PC-3 (cell line): ENCODE measurements around the gene CDH12. TPM values are rescaled to one million over a fixed set of nuclear protein-coding genes. Genes with fewer than 3 reads are reported as not detected.

Experiments
- ATAC-seq: fragments of 200-7000 bp; cut with Tn5 transposase; 2 replicates; pipeline ENCODE4 v1.9.1; 2020; ENCODE audit warnings: mild to moderate bottlenecking, moderate library complexity
- BruUV-seq: library from RNA; stranded (reverse); fragments of 400-500 nt; replicated peaks from 2 replicates; lab custom pipeline; 2021; lab: Mats Ljungman, UMichigan
- CTCF ChIA-PET: fragments of 300-600 bp; sonication (Branson Sonifier 250); formaldehyde crosslinking; loops from one replicate; lab custom pipeline; 2022; ENCODE audit warnings: antibody characterized with exemption; lab: Charles Lee
- POLR2A ChIA-PET: fragments of 300-600 bp; sonication (Branson Sonifier 250); formaldehyde crosslinking; loops from one replicate; lab custom pipeline; 2022; ENCODE audit warnings: antibody characterized with exemption; ENCODE audit not compliant: unreplicated experiment; lab: Charles Lee
- DNase-seq: peaks from one replicate; pipeline ENCODE4 v3.0.0-alpha.2; 2015
- H2AFZ ChIP-seq: fragments of 300-600 bp; sonication (generic); 2 replicates; pipeline ENCODE4 v1.6.0; 2016; ENCODE audit warnings: antibody characterized with exemption, low read length
- H3F3A ChIP-seq: fragments of 300-600 bp; sonication (generic); one replicate; pipeline ENCODE4 v1.6.0; 2017; ENCODE audit warnings: antibody characterized with exemption, low read length, control low read depth, mild to moderate bottlenecking; ENCODE audit not compliant: unreplicated experiment
- H3K27ac ChIP-seq: fragments of 300-600 bp; sonication (generic); 2 replicates; pipeline ENCODE4 v1.5.1; 2016; ENCODE audit warnings: mild to moderate bottlenecking, low read length
- H3K27me3 ChIP-seq: fragments of 300-600 bp; sonication (generic); 2 replicates; pipeline ENCODE4 v1.6.1; 2016; ENCODE audit warnings: low read length, mixed read lengths
- H3K36me3 ChIP-seq: fragments of 300-600 bp; sonication (generic); 2 replicates; pipeline ENCODE4 v1.6.1; 2016; ENCODE audit warnings: low read depth, mixed run types, low read length, mixed read lengths
- H3K4me1 ChIP-seq: fragments of 300-600 bp; sonication (generic); 2 replicates; pipeline ENCODE4 v1.5.1; 2016; ENCODE audit warnings: low read length; ENCODE audit not compliant: insufficient read depth
- H3K4me2 ChIP-seq: fragments of 300-600 bp; sonication (generic); 2 replicates; pipeline ENCODE4 v1.6.0; 2016; ENCODE audit warnings: low read length
- H3K4me3 ChIP-seq: fragments of 300-600 bp; sonication (generic); 2 replicates; pipeline ENCODE4 v1.5.1; 2016; ENCODE audit warnings: mild to moderate bottlenecking, low read length, mixed read lengths
- H3K79me2 ChIP-seq: fragments of 300-600 bp; sonication (generic); 2 replicates; pipeline ENCODE4 v1.6.1; 2017; ENCODE audit warnings: low read length, mixed read lengths
- H3K9ac ChIP-seq: fragments of 300-600 bp; sonication (generic); 2 replicates; pipeline ENCODE4 v1.6.0; 2016; ENCODE audit warnings: mild to moderate bottlenecking, low read length
- H3K9me2 ChIP-seq: fragments of 300-600 bp; sonication (generic); replicated peaks from 2 replicates; pipeline ENCODE4 v1.6.1; 2016; ENCODE audit warnings: mixed run types, low read length, mixed read lengths
- H3K9me3 ChIP-seq: fragments of 300-600 bp; sonication (generic); 2 replicates; pipeline ENCODE4 v1.6.1; 2016; ENCODE audit warnings: low read length, mixed read lengths
- H4K20me1 ChIP-seq: fragments of 300-600 bp; sonication (generic); 2 replicates; pipeline ENCODE4 v1.6.1; 2016; ENCODE audit warnings: low read length, mixed read lengths
- CTCF ChIP-seq: fragments of 300-600 bp; sonication (generic); conservative IDR thresholded peaks from 2 replicates; pipeline ENCODE4 v1.5.1; 2017; ENCODE audit warnings: antibody characterized with exemption, low read depth, mild to moderate bottlenecking, low read length
- EZH2 ChIP-seq: fragments of 300-600 bp; sonication (generic); IDR thresholded peaks from one replicate; pipeline ENCODE4 v1.6.1; 2017; ENCODE audit warnings: antibody characterized with exemption, mild to moderate bottlenecking, low read length; ENCODE audit not compliant: unreplicated experiment
- EZH2phosphoT487 ChIP-seq: fragments of 300-600 bp; sonication (generic); IDR thresholded peaks from 2 replicates; pipeline ENCODE4 v1.6.1; 2018; ENCODE audit warnings: mild to moderate bottlenecking, antibody characterized with exemption, low read length, borderline replicate concordance
- intact Hi-C: fragments of 100-400 bp; cut with micrococcal nuclease; formaldehyde crosslinking; loops from 2 replicates; pipeline ENCODE4 v1.9.0; 2023
- total RNA-seq: library from RNA; depleted of rRNA; stranded (reverse); fragments of >200 nt; gene quantifications from 2 replicates; pipeline ENCODE4 v1.2.3, GENCODE V29; 2014

Gene CDH12
- total RNA-seq, 1 experiment from 2014 or later = 0.44 TPM

- H3K9me2 ChIP-seq = no peaks in the 10 kb centered on the region
- no peak overlapping the region for H3K9ac ChIP-seq
- H3K9me3 ChIP-seq = no peaks in the 10 kb centered on the region
- H2AFZ ChIP-seq = no peak overlapping the region
- no peak overlapping the region for H3K27ac ChIP-seq
- ChIA-PET CTCF (no interaction called here), POLR2A (no interaction called here)
- no peak for TF ChIP-seq EZH2
- no peak for TF ChIP-seq CTCF
- no peak for TF ChIP-seq EZH2phosphoT487
- H3K27me3 ChIP-seq = peaks cover 17% of the 10 kb centered on the region
- H3K4me2 ChIP-seq = no peak overlapping the region
- no peaks in the 10 kb centered on the region for H4K20me1 ChIP-seq
- intact Hi-C loops = no loop called here
- H3K4me1 ChIP-seq = no peaks in the 10 kb centered on the region
- no peaks in the 10 kb centered on the region for H3K36me3 ChIP-seq
- no TSS peak for BruUV-seq
- ATAC-seq (no peak), DNase-seq (no peak)
- H3K79me2 ChIP-seq = no peaks in the 10 kb centered on the region
- H3F3A ChIP-seq = no peaks in the 10 kb centered on the region
- H3K4me3 ChIP-seq = no peak overlapping the region
These were observed 801.3 kb downstream of the CDH12 start for GRCh38 chr5:22051881-22052280.

GRCh38 chr5:22050931-22051330, 802.2 kb downstream of the CDH12 start:
- BruUV-seq = no TSS peak
- CTCF ChIA-PET = no interaction called here
- no peak for DNase-seq
- H4K20me1 ChIP-seq = no peaks in the 10 kb centered on the region
- POLR2A ChIA-PET = no interaction called here
- peaks cover 11% of the 10 kb centered on the region for H3K27me3 ChIP-seq
- H3K4me3 ChIP-seq = no peak overlapping the region
- H3K79me2 ChIP-seq = no peaks in the 10 kb centered on the region
- no peaks in the 10 kb centered on the region for H3K9me3 ChIP-seq
- H3K4me2 ChIP-seq = no peak overlapping the region
- TF ChIP-seq EZH2phosphoT487 = no peak
- TF ChIP-seq EZH2 = no peak
- no peak for TF ChIP-seq CTCF
- ATAC-seq = no peak
- intact Hi-C loops = no loop called here
- no peaks in the 10 kb centered on the region for H3K4me1 ChIP-seq
- no peak overlapping the region for H2AFZ ChIP-seq
- H3K9me2 ChIP-seq = no peaks in the 10 kb centered on the region
- no peak overlapping the region for H3K27ac ChIP-seq
- no peaks in the 10 kb centered on the region for H3F3A ChIP-seq
- no peak overlapping the region for H3K9ac ChIP-seq
- H3K36me3 ChIP-seq = no peaks in the 10 kb centered on the region

GRCh38 chr5:22044229-22044628, 808.9 kb downstream of the CDH12 start:
- Histone ChIP-seq H3K9ac (no peak overlapping the region), H3K4me3 (no peak overlapping the region), H4K20me1 (no peaks in the 10 kb centered on the region), H3K4me1 (no peaks in the 10 kb centered on the region), H2AFZ (no peak overlapping the region), H3K27me3 (no peaks in the 10 kb centered on the region), H3K4me2 (no peak overlapping the region), H3K36me3 (no peaks in the 10 kb centered on the region), H3K27ac (no peak overlapping the region), H3K9me3 (no peaks in the 10 kb centered on the region), H3F3A (no peaks in the 10 kb centered on the region), H3K79me2 (no peaks in the 10 kb centered on the region), H3K9me2 (no peaks in the 10 kb centered on the region)
- CTCF ChIA-PET = no interaction called here
- TF ChIP-seq CTCF = no peak
- intact Hi-C loops = no loop called here
- BruUV-seq = no TSS peak
- no peak for DNase-seq
- POLR2A ChIA-PET = no interaction called here
- ATAC-seq = no peak
